Measurements from ENCODE around the gene TALDO1. TPM values are rescaled to one million over a fixed set of nuclear protein-coding genes. Genes with fewer than 3 reads are reported as not detected.

Gene TALDO1
- total RNA-seq, 1 donor from 2014 or later: 155 TPM

- Histone ChIP-seq H3K9ac (ENCODE audit: low read length) (no peak overlapping the region), H3K4me1 (ENCODE audit: insufficient read depth, low read length) (peaks cover 29% of the 10 kb centered on the region), H4K20me1 (ENCODE audit: insufficient read depth, low read length) (peaks cover 37% of the 10 kb centered on the region), H2AFZ (ENCODE audit: low read depth, low read length) (no peak overlapping the region), H3K27me3 (ENCODE audit: insufficient read depth, low read length) (no peaks in the 10 kb centered on the region), H3K4me2 (ENCODE audit: low read length) (no peak overlapping the region), H3K36me3 (ENCODE audit: insufficient read depth, low read length) (peaks cover 3% of the 10 kb centered on the region), H3K79me2 (ENCODE audit: insufficient read depth, low read length) (peaks cover 32% of the 10 kb centered on the region), H3K4me3 (ENCODE audit: insufficient read depth, low read depth, low read length) (no peak overlapping the region), H3K9me3 (ENCODE audit: insufficient read depth, low read depth, low read length) (no peaks in the 10 kb centered on the region), H3K27ac (ENCODE audit: low read depth, low read length) (no peak overlapping the region)
- TF ChIP-seq EZH2 (IDR thresholded peaks at IDR 0.05; ENCODE audit: insufficient read depth, low read length) (no peak), CTCF (IDR thresholded peaks at IDR 0.05; ENCODE audit: insufficient read depth, low read depth, low read length) (no peak)
- DNase-seq (ENCODE audit: low read depth): no peak
- H3K9me3 Mint-ChIP-seq (ENCODE audit: unreplicated experiment): no peaks in the 10 kb centered on the region
- no peak for FAIRE-seq
- peaks cover 27% of the 10 kb centered on the region for H3K4me1 Mint-ChIP-seq (ENCODE audit: low read depth, unreplicated experiment)
- no peak overlapping the region for H3K4me3 Mint-ChIP-seq (ENCODE audit: unreplicated experiment)
- no peak overlapping the region for H3K27ac Mint-ChIP-seq (ENCODE audit: unreplicated experiment)
- H3K27me3 Mint-ChIP-seq (ENCODE audit: low read depth, unreplicated experiment): no peaks in the 10 kb centered on the region
- peaks cover 3% of the 10 kb centered on the region for H3K36me3 Mint-ChIP-seq (ENCODE audit: low read depth, unreplicated experiment)
These were observed 45.4 kb upstream of the TALDO1 start for GRCh38 chr11:701741-702461.

- Histone ChIP-seq H3K4me1 (ENCODE audit: insufficient read depth, low read length) (peaks cover 29% of the 10 kb centered on the region), H3K27me3 (ENCODE audit: insufficient read depth, low read length) (no peaks in the 10 kb centered on the region), H3K79me2 (ENCODE audit: insufficient read depth, low read length) (peaks cover 31% of the 10 kb centered on the region), H3K4me3 (ENCODE audit: insufficient read depth, low read depth, low read length) (no peak overlapping the region), H3K9ac (ENCODE audit: low read length) (no peak overlapping the region), H3K27ac (ENCODE audit: low read depth, low read length) (no peak overlapping the region), H3K36me3 (ENCODE audit: insufficient read depth, low read length) (peaks cover 3% of the 10 kb centered on the region), H4K20me1 (ENCODE audit: insufficient read depth, low read length) (peaks cover 33% of the 10 kb centered on the region), H3K4me2 (ENCODE audit: low read length) (no peak overlapping the region), H2AFZ (ENCODE audit: low read depth, low read length) (no peak overlapping the region), H3K9me3 (ENCODE audit: insufficient read depth, low read depth, low read length) (no peaks in the 10 kb centered on the region)
- Mint-ChIP-seq H3K27me3 (ENCODE audit: low read depth, unreplicated experiment) (no peaks in the 10 kb centered on the region), H3K4me1 (ENCODE audit: low read depth, unreplicated experiment) (peaks cover 22% of the 10 kb centered on the region), H3K27ac (ENCODE audit: unreplicated experiment) (no peak overlapping the region), H3K9me3 (ENCODE audit: unreplicated experiment) (no peaks in the 10 kb centered on the region), H3K36me3 (ENCODE audit: low read depth, unreplicated experiment) (peaks cover 3% of the 10 kb centered on the region), H3K4me3 (ENCODE audit: unreplicated experiment) (no peak overlapping the region)
- FAIRE-seq (no peak), DNase-seq (ENCODE audit: low read depth) (no peak)
- TF ChIP-seq CTCF (IDR thresholded peaks at IDR 0.05; ENCODE audit: insufficient read depth, low read depth, low read length) (no peak), EZH2 (IDR thresholded peaks at IDR 0.05; ENCODE audit: insufficient read depth, low read length) (no peak)
These were observed 44.5 kb upstream of the TALDO1 start for GRCh38 chr11:702462-703461.

Measured in astrocyte (in vitro differentiated cells and primary cell).